ENCODE results near the gene ERG.

- TF ChIP-seq GATA2 (IDR thresholded peaks at IDR 0.05; ENCODE audit: low read depth, low read length) (no peak), GATA3 (IDR thresholded peaks at IDR 0.05; ENCODE audit: low read depth, low read length) (no peak)
Measured at GRCh38 chr21:38351961-38352521, 146.2 kb downstream of the ERG start.

All from SH-SY5Y (cell line).